ENCODE data around the gene NOX4.

DNA sequence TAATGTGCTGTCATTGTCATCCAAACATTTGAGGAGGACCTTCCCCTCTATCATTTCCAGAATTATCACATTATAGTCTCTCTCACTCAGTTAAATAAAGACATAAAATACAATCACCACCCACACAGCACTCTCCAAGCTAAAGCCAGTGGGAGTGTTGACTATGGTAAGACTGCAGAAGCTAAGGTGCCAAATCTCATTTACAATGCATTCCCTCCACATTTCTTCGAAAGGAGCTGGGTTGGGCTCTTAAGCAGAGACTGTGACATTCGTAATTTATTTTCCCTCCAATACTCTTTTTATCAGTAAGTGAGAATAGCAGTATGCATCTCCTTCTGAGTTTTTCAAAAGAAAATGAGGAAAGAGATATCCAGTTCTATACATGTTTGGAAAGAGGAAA lies 74.2 kb downstream of the NOX4 start:
- TF ChIP-seq EZH2 (optimal IDR thresholded peaks at IDR 0.05; ENCODE audit: low read depth, low read length) (no peak), CTCF (IDR thresholded peaks at IDR 0.05; ENCODE audit: low read length) (no peak), EZH2phosphoT487 (IDR thresholded peaks at IDR 0.05; ENCODE audit: low read length) (no peak)

All from MM.1S (cell line).